Activated CD4-positive, alpha-beta T cell treated with anti-CD3 and anti-CD28 coated beads for 24 hours (primary cell): ENCODE results near the gene LGALS3BP.

Experiments used
- DNase-seq, 2 donors: peaks; one replicate each; pipeline ENCODE4 v3.0.0-alpha.2; 2020; ENCODE audit warnings: low read depth in 2 of 2

Gene LGALS3BP

GRCh38 chr17:79014158-79014758, 34.5 kb upstream of the LGALS3BP start:
- DNase-seq: no peak

DNA sequence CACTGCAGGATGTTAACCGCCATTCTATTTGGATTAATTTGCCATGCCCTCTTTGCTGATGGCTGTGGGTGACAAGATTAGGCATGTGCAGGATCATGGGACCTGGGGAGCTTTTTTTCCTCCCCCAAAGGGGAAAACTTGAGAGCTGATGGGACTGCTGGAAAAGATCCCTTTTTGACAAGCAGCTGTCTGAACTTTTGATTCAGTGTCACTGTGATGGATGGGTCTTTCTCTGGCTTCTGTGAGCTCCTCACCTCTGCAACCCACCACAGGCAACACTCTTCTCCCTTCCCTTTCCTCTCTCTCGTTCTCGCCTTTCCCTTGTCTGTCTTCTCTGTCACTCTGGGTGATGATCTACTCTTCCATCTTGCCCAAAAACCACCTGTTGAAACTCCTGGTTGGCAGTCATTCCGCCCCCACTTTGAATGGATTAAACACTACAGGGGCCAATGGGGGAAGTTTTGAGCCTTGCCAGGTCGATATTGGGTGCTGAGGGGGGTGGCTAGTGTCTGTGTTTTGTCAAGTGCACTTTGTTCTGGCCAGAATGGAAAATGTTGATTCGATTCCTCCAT, 32.9 kb upstream of the LGALS3BP start:
- no peak for DNase-seq

DNA sequence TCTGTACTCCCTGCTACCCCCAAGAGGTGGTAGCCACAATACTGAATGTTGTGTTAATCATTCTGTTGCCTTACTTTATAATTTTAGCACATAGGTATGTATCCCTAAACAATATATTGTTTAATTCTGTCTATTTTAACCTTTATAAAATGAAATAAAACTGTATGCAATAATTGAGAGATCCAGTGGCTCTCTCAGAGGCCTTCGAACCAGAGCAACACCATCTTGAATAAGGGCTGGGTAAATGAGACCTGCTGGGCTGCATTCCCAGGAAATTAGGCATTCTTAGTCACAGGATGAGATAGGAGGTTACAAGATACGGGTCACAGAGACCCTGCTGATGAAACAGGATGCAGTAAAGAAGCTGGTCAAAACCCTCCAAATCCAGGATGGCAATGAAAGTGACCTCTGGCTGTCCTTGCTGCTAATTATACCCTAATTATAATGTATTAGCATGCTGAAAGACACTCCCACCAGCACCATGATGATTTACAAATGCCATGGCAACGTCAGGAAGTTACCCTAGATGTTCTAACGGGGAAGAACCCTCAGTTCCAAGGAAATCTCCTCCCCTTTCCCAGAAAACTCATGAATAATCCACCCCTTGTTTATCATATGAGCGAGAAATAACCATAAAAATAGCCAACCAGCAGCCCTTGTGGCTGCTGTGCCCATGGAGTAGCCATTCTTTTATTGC, 31.9 kb upstream of the LGALS3BP start:
- no peak for DNase-seq

DNA sequence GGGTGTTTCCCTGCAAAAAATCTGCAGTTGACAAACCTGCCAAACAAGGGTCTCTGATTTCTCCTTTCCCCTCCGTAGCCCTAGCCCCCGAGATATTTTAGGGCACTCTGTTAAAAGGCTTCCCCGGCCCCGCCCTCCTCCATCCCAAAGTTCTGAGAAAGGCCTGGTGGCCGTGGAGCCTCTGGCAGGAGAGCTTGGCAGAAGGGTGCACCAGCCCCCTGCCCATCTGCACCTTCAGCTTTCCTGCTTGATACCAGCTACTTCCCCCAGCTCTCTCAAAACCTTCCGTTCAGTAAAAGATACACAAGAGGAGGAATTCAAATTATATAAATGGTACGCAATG, 30.6 kb upstream of the LGALS3BP start:
- no peak for DNase-seq

DNA sequence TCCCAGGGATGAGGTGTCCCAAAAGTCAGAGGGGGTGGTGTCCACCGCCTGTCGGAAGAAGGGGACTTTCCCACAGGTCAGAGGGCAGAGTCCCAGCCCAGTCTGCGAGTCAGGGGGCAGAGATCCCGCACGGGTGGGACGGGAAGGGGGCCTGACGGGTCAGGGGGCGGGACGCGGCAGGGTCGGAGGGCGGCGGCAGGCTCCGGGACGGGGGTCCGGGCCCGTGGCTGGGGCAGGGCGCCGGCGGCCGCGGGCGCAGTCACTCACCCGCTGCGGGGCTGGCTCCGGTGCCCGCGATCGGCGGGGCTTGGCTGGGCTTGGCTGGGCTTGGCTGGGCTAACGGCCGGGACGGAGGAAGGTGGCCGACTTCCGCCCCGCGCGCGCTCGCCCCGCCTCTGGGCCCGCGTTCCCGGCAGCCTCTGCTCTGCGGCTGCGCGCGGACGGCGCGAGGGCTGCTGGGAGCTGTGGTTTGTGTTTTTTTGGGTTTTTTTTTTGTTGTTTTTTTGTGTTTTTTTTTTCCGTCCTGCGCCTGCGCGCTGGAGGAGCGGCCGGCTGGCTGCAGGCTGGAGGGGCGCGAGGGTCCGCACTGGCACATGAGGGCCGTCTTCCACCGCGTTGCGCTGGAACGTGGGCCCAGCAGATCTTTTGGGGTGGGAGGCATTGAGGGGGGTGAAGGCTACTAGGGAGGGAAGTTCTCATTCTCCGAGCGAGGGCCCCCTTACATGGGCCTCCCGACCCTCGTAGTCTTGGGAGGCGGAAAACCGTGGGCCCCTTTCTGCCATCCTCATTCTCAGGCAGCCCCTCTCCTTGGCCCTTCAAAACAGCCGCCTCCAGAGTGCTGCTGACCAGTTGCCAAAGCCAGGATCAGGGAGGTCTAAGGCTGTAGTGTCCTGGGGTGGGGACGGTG, 29.9 kb upstream of the LGALS3BP start, which contains the start of gene CANT1:
CANT1 (minus strand) TSS at position 368 of the 907 bp plus-strand sequence. CDS start 12,142 bp downstream, outside the sequence.
- peak; percentile 69 to 73 for DNase-seq

DNA sequence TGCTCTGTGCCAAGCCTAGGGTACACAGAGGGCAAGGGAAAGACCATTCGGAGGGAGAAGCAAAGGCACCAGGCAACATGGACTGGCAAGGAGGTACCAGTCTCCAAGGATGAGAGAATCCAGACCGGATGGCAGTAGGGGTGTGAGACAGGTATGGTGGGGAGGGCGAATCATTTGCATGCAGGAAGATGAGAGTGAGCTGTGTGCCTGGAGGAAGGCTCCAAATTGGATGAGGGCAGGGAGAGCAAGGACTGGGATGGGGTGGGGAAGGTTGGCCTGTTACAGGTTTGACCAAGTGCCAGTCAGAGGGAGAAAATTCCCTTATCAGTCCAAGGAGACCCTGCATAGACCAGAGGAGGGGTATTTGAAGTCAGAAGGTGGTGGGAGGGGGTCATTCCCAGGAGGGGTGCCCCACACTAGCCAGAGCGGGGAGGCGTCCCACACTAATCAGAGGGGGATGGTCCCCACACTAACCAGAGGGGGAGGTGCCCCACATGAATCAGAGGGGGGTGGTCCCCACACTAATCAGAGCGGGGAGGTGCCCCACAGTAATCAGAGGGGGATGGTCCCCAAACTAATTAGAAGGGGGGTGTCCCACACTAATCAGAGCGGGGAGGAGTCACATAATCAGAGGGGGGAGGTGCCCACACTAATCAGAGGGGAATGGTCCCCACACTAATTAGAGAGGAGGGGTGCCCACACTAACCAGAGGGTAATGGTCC, 29.1 kb upstream of the LGALS3BP start:
- no peak for DNase-seq

GRCh38 chr17:79007504-79008381, 28.0 kb upstream of the LGALS3BP start:
- DNase-seq: no peak

- no peak for DNase-seq
Measured at GRCh38 chr17:79006794-79007503, 27.2 kb upstream of the LGALS3BP start.

- DNase-seq: no peak
Measured at GRCh38 chr17:79006046-79006445, 26.3 kb upstream of the LGALS3BP start.

DNA sequence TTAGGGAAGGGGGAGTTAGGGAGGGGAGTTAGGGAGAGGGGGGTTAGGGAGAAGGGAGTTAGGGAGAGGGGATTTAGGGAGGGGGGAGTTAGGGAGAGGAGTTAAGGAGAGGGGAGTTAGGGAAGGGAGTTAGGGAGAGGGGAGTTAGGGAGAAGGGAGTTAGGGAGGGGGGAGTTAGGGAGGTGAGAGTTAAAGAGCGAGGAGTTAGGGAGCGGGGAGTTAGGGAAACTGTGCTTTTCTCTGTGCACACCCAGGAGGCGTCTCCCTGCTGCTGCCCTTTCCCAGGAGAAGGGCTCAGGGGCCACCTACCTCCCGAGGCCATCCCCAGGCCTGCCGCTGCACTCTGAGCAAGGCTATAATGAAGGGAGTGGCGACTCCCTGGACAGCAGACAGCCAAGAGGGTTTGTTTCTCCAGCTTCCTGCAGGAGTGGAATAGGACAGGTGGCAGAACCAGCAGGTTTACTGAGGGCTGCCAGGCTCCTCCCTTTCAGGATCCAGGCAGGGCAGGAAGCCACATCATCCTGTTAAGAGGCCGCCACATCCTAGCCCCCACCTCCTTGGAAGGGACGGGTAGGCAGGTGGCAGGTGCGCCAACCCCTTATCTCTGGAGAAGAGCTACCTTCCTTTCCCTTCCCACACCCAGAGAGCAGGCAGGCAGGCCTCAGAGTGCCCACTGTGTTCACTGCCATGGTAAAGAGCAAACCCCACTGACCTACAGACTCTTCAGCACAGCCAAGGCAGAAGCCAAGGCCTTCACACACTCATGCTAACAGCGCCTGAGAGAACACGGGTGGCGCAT, 25.5 kb upstream of the LGALS3BP start:
- DNase-seq: no peak

GRCh38 chr17:79003661-79004411, 24.1 kb upstream of the LGALS3BP start:
- no peak for DNase-seq

- DNase-seq: no peak
Measured at GRCh38 chr17:79002796-79003593, 23.3 kb upstream of the LGALS3BP start.

DNA sequence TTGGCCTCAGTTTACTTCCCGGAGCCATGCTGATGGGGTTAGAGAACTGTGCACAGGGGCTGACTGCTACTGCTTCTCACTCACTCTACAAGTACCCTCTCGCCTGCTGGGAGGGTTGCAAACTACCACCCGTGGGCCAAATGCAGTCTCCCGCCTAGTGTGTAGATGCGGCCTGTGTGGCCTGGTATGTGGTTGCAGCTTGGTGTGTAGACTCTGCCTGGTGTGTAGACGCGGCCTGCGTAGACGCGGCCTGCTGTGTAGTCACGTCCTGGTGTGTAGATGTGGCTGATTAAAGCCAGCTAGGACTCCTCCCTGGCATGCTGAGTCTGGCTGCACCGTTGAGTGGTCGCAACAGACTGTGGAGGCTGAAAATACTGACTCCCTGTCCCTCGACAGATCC, 22.6 kb upstream of the LGALS3BP start:
- no peak for DNase-seq

- DNase-seq: no peak
Measured at GRCh38 chr17:79001190-79002020, 21.7 kb upstream of the LGALS3BP start.

- no peak for DNase-seq
Measured at GRCh38 chr17:79000396-79001189, 20.9 kb upstream of the LGALS3BP start.

- DNase-seq: no peak
Measured at GRCh38 chr17:78999947-79000395, 20.2 kb upstream of the LGALS3BP start.
